Gastrocnemius medialis (tissue), 4 donors: ENCODE results near the gene ENPP3. TPM values are rescaled to one million over a fixed set of nuclear protein-coding genes. Genes with fewer than 3 reads are reported as not detected.
"Not testable (repeated sequence)": the region's sequence is repeated elsewhere in the genome, so short reads cannot be mapped to it uniquely, and the experiment has no call there.

Source experiments
- ATAC-seq, 2 donors: fragments of 150-250 bp; one replicate each; pipeline ENCODE4 v1.9.1; 2016
- DNase-seq, 2 donors: peaks; one replicate each; pipeline ENCODE4 v3.0.0-alpha.2; 2019
- H3K27ac ChIP-seq, 4 donors: fragments of 200-600 bp; sonication (generic); 1 replicate in 1 of 4; 2 replicates in 3 of 4; pipeline ENCODE4 v1.5.1; 2016 to 2018; ENCODE audit warnings: mild to moderate bottlenecking in 2 of 4, moderate library complexity in 1 of 4
- H3K27me3 ChIP-seq, 3 donors: fragments of 200-600 bp; sonication (generic) in 2 of 3; 1 replicate in 1 of 3; 2 replicates in 2 of 3; pipeline versions ENCODE4 v1.5.1 to v1.6.0; 2016 to 2019; ENCODE audit warnings: mild to moderate bottlenecking in 1 of 3, moderate library complexity in 1 of 3
- H3K36me3 ChIP-seq, 2 donors: fragments of 200-600 bp; sonication (generic) in 1 of 2; one replicate each; pipeline ENCODE4 v1.5.1; 2017 to 2018
- H3K4me1 ChIP-seq, 2 donors: fragments of 200-600 bp; sonication (generic) in 1 of 2; one replicate each; pipeline ENCODE4 v1.5.1; 2016 to 2017; ENCODE audit warnings: mild to moderate bottlenecking in 2 of 2
- H3K4me3 ChIP-seq, 4 donors: fragments of 200-600 bp; sonication (generic) in 3 of 4; 1 replicate in 1 of 4; 2 replicates in 3 of 4; pipeline ENCODE4 v1.5.1; 2016 to 2019; ENCODE audit warnings: mild to moderate bottlenecking in 2 of 4
- H3K9me3 ChIP-seq, 3 donors: fragments of 200-600 bp; sonication (generic) in 2 of 3; 1 replicate in 1 of 3; 2 replicates in 2 of 3; pipeline ENCODE4 v1.5.1; 2016 to 2019
- CTCF ChIP-seq, 5 experiments: fragments of 450-650 bp in 3 of 5; fragments of 200-600 bp in 2 of 5; sonication (generic) in 2 of 5; IDR thresholded peaks in 4 of 5; conservative IDR thresholded peaks in 1 of 5; 1 replicate in 4 of 5; 2 replicates in 1 of 5; pipeline ENCODE4 v1.5.1; 2016 to 2019; ENCODE audit warnings: antibody characterized with exemption in 5 of 5, mild to moderate bottlenecking in 3 of 5, moderate library complexity in 3 of 5
- POLR2A ChIP-seq, 2 donors: fragments of 450-650 bp; IDR thresholded peaks; one replicate each; pipeline ENCODE4 v1.6.1; 2017; ENCODE audit warnings: antibody characterized with exemption in 2 of 2, mild to moderate bottlenecking in 2 of 2, moderate library complexity in 2 of 2
- in situ Hi-C, 4 donors: fragments of 200-750 bp; cut with MboI; loops; one replicate each; pipeline versions ENCODE4 v1.15.0 to v1.8.0; 2017; ENCODE audit warnings: low sequenced_read_pairs in 4 of 4
- intact Hi-C: fragments of 100-400 bp; cut with DNase I; formaldehyde crosslinking; loops from one replicate; pipeline ENCODE4 v1.15.1; 2023; ENCODE audit warnings: low total_unique reads
- total RNA-seq, 4 donors: library from RNA; depleted of rRNA; stranded (reverse); fragments of >200 nt; gene quantifications; one replicate each; pipeline versions ENCODE4 v1.1.0 to v1.2.3, GENCODE V29; 2016

The ENPP3 gene
- total RNA-seq, 4 donors from 2014 or later, result 0.07 TPM; not detected in 3

DNA sequence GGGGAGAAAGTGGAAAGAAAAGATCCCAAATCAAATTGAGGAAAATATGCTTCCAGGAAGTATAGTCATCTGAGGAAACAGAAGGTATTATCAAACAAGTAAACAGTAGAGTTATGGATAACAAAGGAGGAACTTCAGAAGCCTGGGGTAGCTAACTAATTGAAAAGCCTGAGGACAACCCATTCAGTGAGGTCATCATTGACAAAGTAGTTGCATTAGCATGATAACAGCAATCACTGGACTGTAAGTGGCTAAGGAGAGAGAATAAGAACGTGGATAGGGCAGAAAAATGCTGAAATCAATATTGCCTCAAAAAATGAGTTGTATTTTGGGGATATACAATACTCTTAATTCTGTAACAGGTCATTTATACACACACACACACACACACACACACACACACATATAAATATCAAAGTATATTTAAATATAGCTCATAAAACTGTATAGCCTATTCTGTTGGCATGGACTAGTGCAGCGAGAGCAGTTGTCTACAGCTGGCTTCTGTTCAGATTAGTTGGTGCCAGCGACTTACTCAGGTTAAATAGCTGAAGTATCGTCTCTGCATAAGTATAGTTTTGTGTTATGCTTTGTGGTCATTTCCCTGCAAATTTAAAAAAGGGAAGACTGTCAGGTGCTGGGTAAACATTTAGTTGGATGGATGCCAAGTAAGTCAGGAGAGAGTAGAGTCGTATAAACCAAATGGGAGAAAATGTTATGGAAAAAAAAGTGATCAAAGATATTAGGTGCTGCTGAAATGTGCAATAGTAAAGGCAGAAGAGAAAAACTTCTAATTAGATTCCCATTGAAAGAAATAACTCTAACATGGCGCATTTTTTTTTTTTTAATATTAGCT is 107.6 kb downstream of the ENPP3 start:
- in situ Hi-C loops (no loop called here), intact Hi-C loops (no loop called here)
- no peaks in the 10 kb centered on the region for H3K4me1 ChIP-seq
- H3K27me3 ChIP-seq, result no peaks in the 10 kb centered on the region
- H3K36me3 ChIP-seq, result no peaks in the 10 kb centered on the region
- H3K4me3 ChIP-seq, result no peak overlapping the region
- ATAC-seq (no peak), DNase-seq (no peak)
- H3K9me3 ChIP-seq, result no peaks in the 10 kb centered on the region
- TF ChIP-seq POLR2A (IDR thresholded peaks at IDR 0.05), result no peak
- TF ChIP-seq CTCF (IDR thresholded peaks at IDR 0.05 in 4 of 5, conservative IDR thresholded peaks at IDR 0.05 in 1 of 5), result no peak
- no peak overlapping the region for H3K27ac ChIP-seq

GRCh38 chr6:131745476-131745875 is 108.4 kb downstream of the ENPP3 start:
- H3K36me3 ChIP-seq, result no peaks in the 10 kb centered on the region
- in situ Hi-C loops, result no loop called here
- no peak for TF ChIP-seq CTCF (IDR thresholded peaks at IDR 0.05 in 4 of 5, conservative IDR thresholded peaks at IDR 0.05 in 1 of 5)
- no peak for TF ChIP-seq POLR2A (IDR thresholded peaks at IDR 0.05)
- no peak overlapping the region for H3K27ac ChIP-seq
- no peaks in the 10 kb centered on the region for H3K27me3 ChIP-seq
- no peaks in the 10 kb centered on the region for H3K9me3 ChIP-seq
- H3K4me1 ChIP-seq, result peaks cover 0 to 3% of the 10 kb centered on the region in 2 donors
- intact Hi-C loops, result no loop called here
- ATAC-seq (no peak), DNase-seq (no peak)
- no peak overlapping the region for H3K4me3 ChIP-seq

- Histone ChIP-seq H3K4me3 (no peak overlapping the region), H3K4me1 (peaks cover 0 to 3% of the 10 kb centered on the region in 2 donors), H3K36me3 (no peaks in the 10 kb centered on the region), H3K27me3 (no peaks in the 10 kb centered on the region), H3K27ac (no peak overlapping the region), H3K9me3 (no peaks in the 10 kb centered on the region)
- in situ Hi-C loops, result no loop called here
- TF ChIP-seq CTCF (IDR thresholded peaks at IDR 0.05 in 4 of 5, conservative IDR thresholded peaks at IDR 0.05 in 1 of 5) (no peak), POLR2A (IDR thresholded peaks at IDR 0.05) (no peak)
- intact Hi-C loops, result no loop called here
- ATAC-seq, result no peak
- no peak for DNase-seq
Observed at GRCh38 chr6:131747821-131748353, 110.8 kb downstream of the ENPP3 start.

- intact Hi-C loops (no loop called here), in situ Hi-C loops (no loop called here)
- no peaks in the 10 kb centered on the region for H3K27me3 ChIP-seq
- H3K36me3 ChIP-seq, result no peaks in the 10 kb centered on the region
- ATAC-seq (no peak), DNase-seq (no peak)
- TF ChIP-seq CTCF (IDR thresholded peaks at IDR 0.05 in 4 of 5, conservative IDR thresholded peaks at IDR 0.05 in 1 of 5) (no peak), POLR2A (IDR thresholded peaks at IDR 0.05) (no peak)
- H3K9me3 ChIP-seq, result no peaks in the 10 kb centered on the region
- no peak overlapping the region for H3K27ac ChIP-seq
- peaks cover 0 to 5% of the 10 kb centered on the region in 2 donors for H3K4me1 ChIP-seq
- no peak overlapping the region for H3K4me3 ChIP-seq
Observed at GRCh38 chr6:131749023-131749422, 111.9 kb downstream of the ENPP3 start.

- ATAC-seq, in situ Hi-C loops, intact Hi-C loops: not testable (repeated sequence)
Observed at GRCh38 chr6:131751012-131751715, 114.1 kb downstream of the ENPP3 start.

More at GRCh38 chr6:131751012-131751715, 114.1 kb downstream of the ENPP3 start:
- H3K4me1 ChIP-seq, H3K9me3 ChIP-seq, H3K4me3 ChIP-seq, DNase-seq, H3K36me3 ChIP-seq, H3K27me3 ChIP-seq, H3K27ac ChIP-seq: not testable (repeated sequence)
